ENCODE measurements around the gene ATP9B.
"Not testable (repeated sequence)": the region's sequence is repeated elsewhere in the genome, so short reads cannot be mapped to it uniquely, and the experiment has no call there.

ATP9B gene

GRCh38 chr18:79299272-79299671, 230.1 kb downstream of the ATP9B start:
- no peak for DNase-seq

GRCh38 chr18:79299711-79300110, 230.5 kb downstream of the ATP9B start:
- no peak for DNase-seq

- no peak for DNase-seq
Measured at GRCh38 chr18:79300413-79300812, 231.2 kb downstream of the ATP9B start.

- no peak for DNase-seq
Measured at GRCh38 chr18:79302120-79302519, 232.9 kb downstream of the ATP9B start.

GRCh38 chr18:79305911-79306310, 236.7 kb downstream of the ATP9B start:
- DNase-seq: no peak

- no peak for DNase-seq
Measured at GRCh38 chr18:79309614-79310358, 240.6 kb downstream of the ATP9B start.

- no peak for DNase-seq
Measured at GRCh38 chr18:79314838-79315388, 245.7 kb downstream of the ATP9B start.

GRCh38 chr18:79315596-79315995, 246.4 kb downstream of the ATP9B start:
- DNase-seq: no peak

- DNase-seq: no peak
Measured at GRCh38 chr18:79317703-79318102, 248.5 kb downstream of the ATP9B start.

GRCh38 chr18:79318142-79318673, 249.0 kb downstream of the ATP9B start:
- DNase-seq: no peak

- DNase-seq: no peak
Measured at GRCh38 chr18:79320216-79320850, 251.1 kb downstream of the ATP9B start.

- no peak for DNase-seq
Measured at GRCh38 chr18:79321625-79322405, 252.6 kb downstream of the ATP9B start.

GRCh38 chr18:79322441-79322840, 253.2 kb downstream of the ATP9B start:
- DNase-seq: no peak

GRCh38 chr18:79323471-79323870, 254.3 kb downstream of the ATP9B start:
- no peak for DNase-seq

- DNase-seq: no peak
Measured at GRCh38 chr18:79326413-79327198, 257.4 kb downstream of the ATP9B start.

GRCh38 chr18:79327199-79327721, 258.1 kb downstream of the ATP9B start:
- DNase-seq: no peak

- not testable (repeated sequence) for DNase-seq
Measured at GRCh38 chr18:79327915-79328314, 258.7 kb downstream of the ATP9B start.

GRCh38 chr18:79328887-79329286, 259.7 kb downstream of the ATP9B start:
- DNase-seq: no peak

- no peak for DNase-seq
Measured at GRCh38 chr18:79329786-79330185, 260.6 kb downstream of the ATP9B start.

- no peak for DNase-seq
Measured at GRCh38 chr18:79332646-79333045, 263.5 kb downstream of the ATP9B start.

- DNase-seq: no peak
Measured at GRCh38 chr18:79333046-79333445, 263.9 kb downstream of the ATP9B start.
